K562 (cell line): ENCODE results near the gene MCM5. TPM values are rescaled to one million over a fixed set of nuclear protein-coding genes. Genes with fewer than 3 reads are reported as not detected.

Source experiments
- ATAC-seq: fragments of 200-7000 bp; cut with Tn5 transposase; 3 replicates; pipeline ENCODE4 v1.9.1; 2020; ENCODE audit warnings: moderate library complexity
- BruUV-seq: library from RNA; stranded (reverse); fragments of 400-500 nt; replicated peaks from 2 replicates; lab custom pipeline; 2021; lab: Mats Ljungman, UMichigan
- CTCF ChIA-PET: fragments of 300-600 bp; formaldehyde crosslinking; extraction: SDS; loops from one replicate; lab custom pipeline; 2021; ENCODE audit warnings: low intra/inter-chr PET ratio; lab: Yijun Ruan, JAX
- POLR2A ChIA-PET: fragments of 300-600, 350-650 bp; sonication (Branson Sonifier 250); formaldehyde crosslinking; extraction: SDS; loops from one replicate; lab custom pipeline; 2021; ENCODE audit warnings: antibody characterized with exemption, inconsistent platforms; lab: Yijun Ruan, JAX
- DNase-seq, 4 experiments: peaks; one replicate each; pipeline versions ENCODE4 v3.0.0 to v3.0.0-alpha.2; 2011 to 2018; ENCODE audit warnings: low spot score in 3 of 4, mixed read lengths in 3 of 4; ENCODE audit errors: extremely low read depth in 1 of 4
- FAIRE-seq: peaks from 2 replicates; lab custom pipeline; 2011; peaks lifted over from hg19 to GRCh38; lab: Jason Lieb, UNC
- H2AFZ ChIP-seq: 2 replicates; pipeline ENCODE4 v1.6.0; 2011; ENCODE audit warnings: low read depth, low read length, control low read depth, inconsistent platforms
- H3K27ac ChIP-seq: fragments of 200-600 bp; 3 replicates; pipeline ENCODE4 v1.8.0; 2011; ENCODE audit warnings: low read depth, mild to moderate bottlenecking, control low read depth, inconsistent platforms, low read length, moderate library complexity, mixed read lengths; ENCODE audit errors: extremely low read depth
- H3K27me3 ChIP-seq, 2 experiments: fragments of 300-600 bp in 1 of 2; 2 replicates in 1 of 2; 3 replicates in 1 of 2; pipeline versions ENCODE4 v1.6.0 to v1.8.0; 2011; ENCODE audit warnings: inconsistent platforms in 2 of 2, low read length in 2 of 2, mild to moderate bottlenecking in 1 of 2, mixed read lengths in 1 of 2, moderate library complexity in 1 of 2; ENCODE audit not compliant: control insufficient read depth in 2 of 2, insufficient read depth in 2 of 2
- H3K36me3 ChIP-seq: fragments of 300-600 bp; 3 replicates; pipeline ENCODE4 v1.8.0; 2011; ENCODE audit warnings: mild to moderate bottlenecking, low read length, inconsistent platforms; ENCODE audit not compliant: control insufficient read depth, insufficient read depth
- H3K4me1 ChIP-seq, 2 experiments: fragments of 200-600 bp in 1 of 2; replicated peaks in 1 of 2; 2 replicates in 1 of 2; 3 replicates in 1 of 2; pipeline versions ENCODE4 v1.5.1 to v1.8.0; 2011; ENCODE audit warnings: inconsistent platforms in 2 of 2, low read length in 2 of 2, mild to moderate bottlenecking in 1 of 2, mixed read lengths in 1 of 2, moderate library complexity in 1 of 2; ENCODE audit not compliant: control insufficient read depth in 2 of 2, insufficient read depth in 2 of 2
- H3K4me2 ChIP-seq: 2 replicates; pipeline ENCODE4 v1.6.1; 2011; ENCODE audit warnings: low read length, control low read depth, inconsistent platforms, mixed read lengths; ENCODE audit not compliant: insufficient read depth
- H3K4me3 ChIP-seq: fragments of 200-600 bp; sonication (generic), shearing (Covaris generic); 2 replicates; pipeline ENCODE4 v1.5.1; 2016; ENCODE audit warnings: control low read depth, inconsistent platforms
- H3K79me2 ChIP-seq: fragments of 200-600 bp; 3 replicates; pipeline ENCODE4 v1.8.0; 2011; ENCODE audit warnings: low read length, inconsistent platforms; ENCODE audit not compliant: control insufficient read depth, insufficient read depth
- H3K9ac ChIP-seq, 2 experiments: 2 replicates each; pipeline versions ENCODE4 v1.6.0 to v1.6.1; 2011; ENCODE audit warnings: low read depth in 2 of 2, low read length in 2 of 2, control low read depth in 1 of 2, inconsistent platforms in 1 of 2, mild to moderate bottlenecking in 1 of 2, mixed read lengths in 1 of 2; ENCODE audit not compliant: insufficient read depth in 1 of 2
- H3K9me1 ChIP-seq: one replicate; pipeline ENCODE4 v1.6.0; 2011; ENCODE audit warnings: inconsistent platforms, mild to moderate bottlenecking, low read length, moderate library complexity; ENCODE audit not compliant: control insufficient read depth, insufficient read depth
- H3K9me3 ChIP-seq: replicated peaks from 2 replicates; pipeline ENCODE4 v1.5.1; 2011; ENCODE audit warnings: low read depth, low read length, inconsistent platforms; ENCODE audit not compliant: control insufficient read depth, insufficient read depth
- H4K20me1 ChIP-seq: replicated peaks from 2 replicates; pipeline ENCODE4 v1.6.1; 2011; ENCODE audit warnings: low read length, inconsistent platforms, mixed read lengths; ENCODE audit not compliant: control insufficient read depth, insufficient read depth
- E2F3 ChIP-seq: fragments of 250-450 bp; sonication (Bioruptor Pico); IDR thresholded peaks from 2 replicates; pipeline ENCODE4 v1.4.0; 2020; ENCODE audit warnings: mild to moderate bottlenecking
- E2F8 ChIP-seq: fragments of 450-650 bp; IDR thresholded peaks from 2 replicates; pipeline ENCODE4 v1.7.1; 2018; ENCODE audit warnings: mild to moderate bottlenecking, low read depth; ENCODE audit not compliant: partially characterized antibody
- EP400 ChIP-seq: fragments of 450-650 bp; IDR thresholded peaks from 2 replicates; pipeline ENCODE4 v1.6.1; 2017; ENCODE audit warnings: antibody characterized with exemption, mild to moderate bottlenecking, moderate library complexity
- EWSR1 ChIP-seq: fragments of 450-650 bp; IDR thresholded peaks from 2 replicates; pipeline ENCODE4 v1.6.1; 2018; ENCODE audit warnings: borderline replicate concordance, mild to moderate bottlenecking, low read depth, moderate library complexity; ENCODE audit not compliant: partially characterized antibody
- POLR2G ChIP-seq: fragments of 200-400 bp; formaldehyde crosslinking; IDR thresholded peaks from 2 replicates; pipeline ENCODE4 v1.6.1; 2017; ENCODE audit warnings: low read depth, mild to moderate bottlenecking, antibody characterized with exemption, low read length, moderate library complexity
- POLR3G ChIP-seq: IDR thresholded peaks from 2 replicates; pipeline ENCODE4 v1.6.1; 2011; ENCODE audit not compliant: insufficient read length, insufficient replicate concordance; ENCODE audit errors: extremely low read depth
- PURB ChIP-seq: sonication (generic); formaldehyde crosslinking; IDR thresholded peaks from 2 replicates; pipeline ENCODE4 v1.9.0; 2021; ENCODE audit warnings: low read depth, mild to moderate bottlenecking, missing genetic modification reagents
- RNF2 ChIP-seq: sonication (generic); IDR thresholded peaks from 2 replicates; pipeline ENCODE4 v1.6.1; 2016
- TCF7L2 ChIP-seq: fragments of 150-350 bp; IDR thresholded peaks from 2 replicates; pipeline ENCODE4 v1.6.1; 2016; ENCODE audit warnings: low read depth, mild to moderate bottlenecking, low read length, moderate library complexity
- TRIM24 ChIP-seq, 2 experiments: fragments of 450-650 bp; IDR thresholded peaks; 2 replicates each; pipeline ENCODE4 v1.6.1; 2016
- ZEB2 ChIP-seq: fragments of 450-650 bp; IDR thresholded peaks from 2 replicates; pipeline ENCODE4 v1.6.1; 2016
- WGBS: fragments of 100-300 bp; shearing (Covaris generic); methylation state at CpG from one replicate; pipeline ENCODE4 v1.1.6; 2016; ENCODE audit warnings: low coverage, mixed read lengths; ENCODE audit not compliant: insufficient coverage; ENCODE audit errors: missing lambda C conversion rate; 5-methylcytosine and 5-hydroxymethylcytosine counted together
- in situ Hi-C: fragments of 300-500 bp; cut with MboI; formaldehyde crosslinking; loops from 4 replicates; pipeline ENCODE4 v1.15.0; 2018; ENCODE audit warnings: inconsistent platforms, mixed read lengths
- intact Hi-C: fragments of 100-400 bp; cut with micrococcal nuclease; formaldehyde crosslinking; loops from 2 replicates; pipeline ENCODE4 v1.14.2; 2022
- polyA plus RNA-seq, 8 experiments: library from polyadenylated mRNA; depleted of rRNA in 4 of 8; stranded (reverse) in 5 of 8; unstranded in 3 of 8; fragments of >200 nt; fragmentation: Nextera tagmentation in 2 of 8; fragmentation: Illumina TruSeq in 1 of 8; extraction: Ambion mirVana in 2 of 8; extraction: Trizol in 1 of 8; gene quantifications; 2 replicates each; pipeline versions ENCODE4 v1.2.1 to v1.2.3, GENCODE V29; 2011 to 2014; ENCODE audit warnings: inconsistent platforms in 1 of 8, missing spikeins in 1 of 8
- total RNA-seq, 7 experiments: library from RNA; depleted of rRNA in 6 of 7; stranded (reverse); fragments of >200 nt in 6 of 7; fragmentation: Illumina TruSeq in 2 of 7; extraction: Trizol in 2 of 7; gene quantifications; 2 replicates each; pipeline versions ENCODE4 v1.2.1 to v1.2.3, GENCODE V29; 2011 to 2021; ENCODE audit warnings: low replicate concordance in 1 of 7
- TF ChIP-seq, protein P1 (sequence below), 3 experiments: fragments of 200-800 bp in 1 of 3; sonication (Bioruptor generic) in 1 of 3; sonication (generic) in 1 of 3; formaldehyde crosslinking in 1 of 3; IDR thresholded peaks; 2 replicates each; pipeline versions ENCODE4 v1.6.1 to v1.8.0; 2016 to 2022; ENCODE audit warnings: mild to moderate bottlenecking in 2 of 3, missing compliant biosample characterization in 2 of 3, missing genetic modification characterization in 2 of 3, missing genetic modification reagents in 1 of 3

The MCM5 gene
- total and polyA plus RNA-seq, 9 of the 15 experiments (the other 6 are each of a cell fraction or from before 2014, with no cell fraction given) = 5.6 to 180 (median 66.1) TPM

DNA sequence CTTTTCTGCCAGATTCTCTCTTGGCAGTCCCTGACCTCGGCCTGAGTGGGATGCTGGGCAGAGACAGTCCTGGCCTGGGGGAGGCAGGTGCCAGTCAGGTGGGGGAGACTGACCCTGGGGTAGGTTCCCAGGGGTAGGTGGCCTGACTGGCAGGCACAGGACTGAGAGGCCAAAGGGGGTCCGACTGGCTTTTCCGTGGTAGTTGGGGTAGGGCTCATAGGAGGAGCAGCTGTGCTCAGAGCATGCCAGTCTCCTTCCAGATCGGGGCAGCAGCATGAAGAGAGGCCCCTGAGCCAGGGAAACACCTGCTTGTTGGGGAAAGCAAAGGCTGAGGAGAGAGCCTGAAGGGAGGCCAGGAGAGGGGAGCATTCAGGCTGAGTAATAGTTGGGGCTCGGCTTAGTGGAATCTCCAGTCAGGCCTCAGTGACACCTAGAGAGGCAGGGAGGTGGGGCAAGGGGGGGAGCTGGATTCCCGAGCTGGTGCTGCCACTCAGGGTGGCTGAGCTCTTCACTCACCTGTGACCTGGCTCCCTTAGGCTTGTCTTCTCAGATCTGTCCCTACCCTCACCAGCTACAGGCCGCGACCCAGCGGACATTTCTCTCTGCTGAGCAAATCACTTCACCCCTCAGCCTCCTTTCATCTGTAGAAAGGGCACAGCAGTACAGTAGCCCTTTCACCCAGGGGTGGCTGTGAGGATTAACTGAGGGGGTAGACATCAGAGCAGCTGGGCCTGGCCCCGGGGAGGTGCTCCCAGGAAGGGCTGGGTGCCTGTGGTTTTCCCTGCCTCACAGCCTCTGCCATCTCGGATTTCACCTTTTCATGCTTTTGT lies 26.2 kb downstream of the MCM5 start:
- in situ Hi-C loops = no loop called here

GRCh38 chr22:35426801-35427140 lies 26.8 kb downstream of the MCM5 start:
- H3K27ac ChIP-seq = no peak overlapping the region
- H3K4me2 ChIP-seq = no peak overlapping the region
- H3K79me2 ChIP-seq = no peaks in the 10 kb centered on the region
- H2AFZ ChIP-seq = no peak overlapping the region
- WGBS = 83% methylated on average over 3 of the region's 5 CpGs
- DNase-seq (no peak), ATAC-seq (no peak), FAIRE-seq (no peak)
- no TSS peak for BruUV-seq
- H3K9me3 ChIP-seq = no peaks in the 10 kb centered on the region
- ChIA-PET POLR2A (interaction anchor here (0.6 to 1.4 kb wide), 4 partner anchors 8 to 107 kb away, joined by 3 to 8 read pairs (median 5); no protein-coding TSS in a partner anchor), CTCF (interaction anchor here (0.7 kb wide), 1 partner anchor 856 kb away, joined by 4 read pairs; no protein-coding TSS in a partner anchor)
- H3K9ac ChIP-seq = no peak overlapping the region
- H4K20me1 ChIP-seq = no peaks in the 10 kb centered on the region; the same call in 1 of the 2 replicates
- intact Hi-C loops (loop anchor here (5.0 kb wide), 1 partner anchor 156 kb away; no protein-coding TSS in a partner anchor), in situ Hi-C loops (no loop called here)
- H3K9me1 ChIP-seq = peaks cover 2% of the 10 kb centered on the region
- H3K27me3 ChIP-seq = no peaks in the 10 kb centered on the region
- peaks cover 0 to 5% of the 10 kb centered on the region in 2 experiments; a peak in 2 of 5 replicates for H3K4me1 ChIP-seq
- no peak overlapping the region for H3K4me3 ChIP-seq
- H3K36me3 ChIP-seq = peaks cover 73% of the 10 kb centered on the region; the same call in 2 of the 3 replicates
- TF ChIP-seq TRIM24 (IDR thresholded peaks at IDR 0.05) (no peak), E2F3 (CRISPR knock-in tag) (no peak), TCF7L2 (no peak), POLR3G (no peak), EWSR1 (no peak), E2F8 (no peak)
- TF ChIP-seq, protein P1, sequence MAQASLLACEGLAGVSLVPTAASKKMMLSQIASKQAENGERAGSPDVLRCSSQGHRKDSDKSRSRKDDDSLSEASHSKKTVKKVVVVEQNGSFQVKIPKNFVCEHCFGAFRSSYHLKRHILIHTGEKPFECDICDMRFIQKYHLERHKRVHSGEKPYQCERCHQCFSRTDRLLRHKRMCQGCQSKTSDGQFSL (CRISPR knock-in tag; IDR thresholded peaks at IDR 0.05) = no peak
- TF ChIP-seq, protein P1 (tag; IDR thresholded peaks at IDR 0.05) = no peak

More for the DNA sequence above, 26.2 kb downstream of the MCM5 start:
- Histone ChIP-seq H3K36me3 (peaks cover 73% of the 10 kb centered on the region; the same call in 2 of the 3 replicates), H3K4me1 (peaks cover 0 to 5% of the 10 kb centered on the region in 2 experiments; a peak in 2 of 5 replicates), H3K4me3 (no peak overlapping the region), H3K9me3 (no peaks in the 10 kb centered on the region), H3K9ac (no peak overlapping the region), H2AFZ (no peak overlapping the region)
- intact Hi-C loops = loop anchor here (5.0 kb wide), 1 partner anchor 156 kb away; no protein-coding TSS in a partner anchor
- BruUV-seq = no TSS peak
- CTCF ChIA-PET = no interaction called here
- DNase-seq = no peak
- no peak for FAIRE-seq
- ATAC-seq = no peak; the same call in 2 of the 3 replicates
- TF ChIP-seq ZEB2 = no peak
- TF ChIP-seq POLR2G = peak; percentile 38; the same call in 1 of the 2 replicates
- no peak for TF ChIP-seq PURB (CRISPR knock-in tag)
- TF ChIP-seq RNF2 = no peak
- no peak for TF ChIP-seq EP400
- TF ChIP-seq, all 486 proteins: peak for 1
- 90% methylated on average over 8 of the region's 11 CpGs for WGBS
- Histone ChIP-seq H3K4me2 (no peak overlapping the region), H3K27ac (no peak overlapping the region), H3K79me2 (no peaks in the 10 kb centered on the region), H4K20me1 (no peaks in the 10 kb centered on the region; the same call in 1 of the 2 replicates), H3K27me3 (no peaks in the 10 kb centered on the region), H3K9me1 (peaks cover 2% of the 10 kb centered on the region)
- POLR2A ChIA-PET = interaction anchor here (0.6 to 2.6 kb wide), 4 partner anchors 9 to 106 kb away, joined by 3 to 9 read pairs (median 4); no protein-coding TSS in a partner anchor
